ENCODE data around the gene XKR8. TPM values are rescaled to one million over a fixed set of nuclear protein-coding genes. Genes with fewer than 3 reads are reported as not detected.
"Not testable (repeated sequence)": the region's sequence is repeated elsewhere in the genome, so short reads cannot be mapped to it uniquely, and the experiment has no call there.

Gene XKR8
- polyA plus RNA-seq, 3 donors: 12.3 to 36.7 (median 25.9) TPM

DNA sequence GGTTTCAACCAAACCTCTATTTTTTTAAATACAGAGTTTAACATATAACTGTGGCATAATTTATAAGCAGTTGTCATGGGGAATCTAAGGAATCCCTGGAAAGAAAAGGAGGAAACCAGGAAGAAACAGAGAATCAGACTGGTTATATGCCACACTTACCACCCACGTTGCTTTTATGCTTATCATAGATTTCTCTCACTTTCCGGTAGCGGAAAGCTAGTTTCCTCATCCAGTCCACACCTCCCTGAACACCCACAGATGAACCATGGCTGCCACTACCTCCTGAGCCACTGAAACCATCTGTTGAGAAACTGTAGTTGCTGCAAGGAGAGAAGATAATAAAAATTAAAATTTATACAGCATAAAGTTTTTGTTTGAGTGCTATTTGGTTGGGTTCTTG lies 33.5 kb downstream of the XKR8 start:
- Histone ChIP-seq H2AFZ (ENCODE audit: insufficient read depth, low read depth, low read length, poor library complexity, severe bottlenecking) (no peak overlapping the region), H3K4me3 (replicated peaks in 1 of 3; ENCODE audit: low read depth in 2 of 3, low read length in 3 of 3) (no peak overlapping the region), H3K27me3 (ENCODE audit: control insufficient read depth in 2 of 2, insufficient read depth in 2 of 2, low read length in 2 of 2) (no peaks in the 10 kb centered on the region), H3K36me3 (replicated peaks in 1 of 2; ENCODE audit: control insufficient read depth in 1 of 2, insufficient read depth in 2 of 2, low read length in 2 of 2) (peaks cover 65 to 97% of the 10 kb centered on the region in 2 donors), H3K4me2 (replicated peaks; ENCODE audit: extremely low read depth, low read length, poor library complexity, severe bottlenecking) (no peak overlapping the region), H3K9ac (ENCODE audit: insufficient read depth, low read length, poor library complexity, severe bottlenecking) (no peak overlapping the region), H3K27ac (ENCODE audit: low read depth in 1 of 2, low read length in 2 of 2) (peak overlapping the region in 1 of 2 donors; percentile 15), H3K4me1 (ENCODE audit: control insufficient read depth in 1 of 2, insufficient read depth in 2 of 2, low read length in 2 of 2) (peaks cover 3 to 11% of the 10 kb centered on the region in 2 donors), H3K79me2 (ENCODE audit: insufficient read depth, low read length) (no peaks in the 10 kb centered on the region), H3K9me3 (replicated peaks in 1 of 2; ENCODE audit: control insufficient read depth in 1 of 2, insufficient read depth in 1 of 2, low read length in 2 of 2) (no peaks in the 10 kb centered on the region), H4K20me1 (ENCODE audit: insufficient read depth, low read length) (no peaks in the 10 kb centered on the region)
- Mint-ChIP-seq H3K27me3 (ENCODE audit: low read depth in 3 of 3) (peaks cover 0 to 2% (median 0%) of the 10 kb centered on the region in 3 donors), H3K27ac (peak overlapping the region in 6 of 7 donors; percentile 26 to 84 (median 72)), H3K9me3 (no peaks in the 10 kb centered on the region), H3K4me1 (peaks cover 15% of the 10 kb centered on the region), H3K4me3 (no peak overlapping the region), H3K36me3 (peaks cover 65 to 85% of the 10 kb centered on the region in 2 donors)
- DNase-seq: no peak
- TF ChIP-seq, protein P1, sequence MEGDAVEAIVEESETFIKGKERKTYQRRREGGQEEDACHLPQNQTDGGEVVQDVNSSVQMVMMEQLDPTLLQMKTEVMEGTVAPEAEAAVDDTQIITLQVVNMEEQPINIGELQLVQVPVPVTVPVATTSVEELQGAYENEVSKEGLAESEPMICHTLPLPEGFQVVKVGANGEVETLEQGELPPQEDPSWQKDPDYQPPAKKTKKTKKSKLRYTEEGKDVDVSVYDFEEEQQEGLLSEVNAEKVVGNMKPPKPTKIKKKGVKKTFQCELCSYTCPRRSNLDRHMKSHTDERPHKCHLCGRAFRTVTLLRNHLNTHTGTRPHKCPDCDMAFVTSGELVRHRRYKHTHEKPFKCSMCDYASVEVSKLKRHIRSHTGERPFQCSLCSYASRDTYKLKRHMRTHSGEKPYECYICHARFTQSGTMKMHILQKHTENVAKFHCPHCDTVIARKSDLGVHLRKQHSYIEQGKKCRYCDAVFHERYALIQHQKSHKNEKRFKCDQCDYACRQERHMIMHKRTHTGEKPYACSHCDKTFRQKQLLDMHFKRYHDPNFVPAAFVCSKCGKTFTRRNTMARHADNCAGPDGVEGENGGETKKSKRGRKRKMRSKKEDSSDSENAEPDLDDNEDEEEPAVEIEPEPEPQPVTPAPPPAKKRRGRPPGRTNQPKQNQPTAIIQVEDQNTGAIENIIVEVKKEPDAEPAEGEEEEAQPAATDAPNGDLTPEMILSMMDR (IDR thresholded peaks at IDR 0.05): no peak
- no CpG with 5 or more reads among the region's 3 CpGs for WGBS (ENCODE audit: insufficient coverage)
- intact Hi-C loops (cut with micrococcal nuclease): no loop called here

DNA sequence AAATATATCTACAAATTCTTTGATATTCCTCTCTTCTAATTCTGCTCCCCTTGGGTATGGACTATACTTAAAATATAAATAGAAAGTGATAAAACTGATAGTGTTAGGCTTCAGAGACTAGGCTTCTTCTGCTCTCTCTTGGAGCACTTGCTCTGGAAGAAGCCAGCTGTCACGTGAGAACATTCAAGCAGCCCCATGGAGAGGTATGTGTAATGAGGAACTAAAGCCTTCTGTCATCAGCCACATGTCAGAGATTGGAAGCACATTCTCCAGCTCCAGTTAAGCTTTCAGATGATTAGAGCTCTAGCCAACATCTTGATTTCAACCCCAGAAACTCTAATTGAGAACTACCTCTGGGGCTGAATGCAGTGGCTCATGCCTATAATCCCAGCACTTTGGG lies 34.3 kb downstream of the XKR8 start:
- no CpG with 5 or more reads among the region's 1 CpG for WGBS (ENCODE audit: insufficient coverage)
- Mint-ChIP-seq H3K4me3 (no peak overlapping the region), H3K9me3 (no peaks in the 10 kb centered on the region), H3K27me3 (ENCODE audit: low read depth in 3 of 3) (peaks cover 0 to 2% (median 0%) of the 10 kb centered on the region in 3 donors), H3K4me1 (peaks cover 15% of the 10 kb centered on the region), H3K27ac (peak overlapping the region; percentile 25 to 85 (median 51)), H3K36me3 (peaks cover 63 to 84% of the 10 kb centered on the region in 2 donors)
- Histone ChIP-seq H4K20me1 (ENCODE audit: insufficient read depth, low read length) (no peaks in the 10 kb centered on the region), H3K79me2 (ENCODE audit: insufficient read depth, low read length) (no peaks in the 10 kb centered on the region), H3K4me2 (replicated peaks; ENCODE audit: extremely low read depth, low read length, poor library complexity, severe bottlenecking) (no peak overlapping the region), H3K36me3 (replicated peaks in 1 of 2; ENCODE audit: control insufficient read depth in 1 of 2, insufficient read depth in 2 of 2, low read length in 2 of 2) (peaks cover 65 to 97% of the 10 kb centered on the region in 2 donors), H3K27ac (ENCODE audit: low read depth in 1 of 2, low read length in 2 of 2) (peak overlapping the region in 1 of 2 donors; percentile 36), H3K9ac (ENCODE audit: insufficient read depth, low read length, poor library complexity, severe bottlenecking) (no peak overlapping the region), H2AFZ (ENCODE audit: insufficient read depth, low read depth, low read length, poor library complexity, severe bottlenecking) (no peak overlapping the region), H3K27me3 (ENCODE audit: control insufficient read depth in 2 of 2, insufficient read depth in 2 of 2, low read length in 2 of 2) (no peaks in the 10 kb centered on the region), H3K4me3 (replicated peaks in 1 of 3; ENCODE audit: low read depth in 2 of 3, low read length in 3 of 3) (no peak overlapping the region), H3K9me3 (replicated peaks in 1 of 2; ENCODE audit: control insufficient read depth in 1 of 2, insufficient read depth in 1 of 2, low read length in 2 of 2) (no peaks in the 10 kb centered on the region), H3K4me1 (ENCODE audit: control insufficient read depth in 1 of 2, insufficient read depth in 2 of 2, low read length in 2 of 2) (peaks cover 3 to 11% of the 10 kb centered on the region in 2 donors)
- DNase-seq: peak; percentile 13 to 41 (median 32)
- intact Hi-C loops (cut with micrococcal nuclease): no loop called here
- TF ChIP-seq, protein P1 (IDR thresholded peaks at IDR 0.05): no peak

DNA sequence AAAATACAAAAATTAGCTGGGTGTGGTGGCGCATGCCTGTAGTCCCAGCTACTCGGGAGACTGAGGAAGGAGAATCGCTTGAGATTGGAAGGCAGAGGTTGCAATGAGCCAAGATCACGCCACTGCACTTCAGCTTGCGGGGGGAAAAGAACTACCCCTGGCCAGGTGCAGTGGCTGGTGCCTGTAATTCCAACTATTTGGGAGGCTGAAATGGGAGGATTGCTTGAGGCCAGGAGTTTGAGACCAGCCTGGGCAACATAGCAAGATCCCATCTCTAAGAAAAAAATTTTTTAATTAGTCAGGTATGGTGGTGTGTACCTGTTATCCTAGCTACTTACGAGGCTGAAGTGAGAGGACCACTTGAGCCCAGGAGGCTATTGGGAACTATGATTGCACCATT lies 34.8 kb downstream of the XKR8 start:
- H3K27ac Mint-ChIP-seq: peak overlapping the region; percentile 25 to 85 (median 51)
- H3K9me3 ChIP-seq (replicated peaks in 1 of 2; ENCODE audit: control insufficient read depth in 1 of 2, insufficient read depth in 1 of 2, low read length in 2 of 2); H3K9ac ChIP-seq (ENCODE audit: insufficient read depth, low read length, poor library complexity, severe bottlenecking); H3K27me3 Mint-ChIP-seq (ENCODE audit: low read depth in 3 of 3); H3K4me3 ChIP-seq (replicated peaks in 1 of 3; ENCODE audit: low read depth in 2 of 3, low read length in 3 of 3); intact Hi-C loops (cut with micrococcal nuclease); H4K20me1 ChIP-seq (ENCODE audit: insufficient read depth, low read length); H2AFZ ChIP-seq (ENCODE audit: insufficient read depth, low read depth, low read length, poor library complexity, severe bottlenecking); H3K9me3 Mint-ChIP-seq; H3K4me2 ChIP-seq (replicated peaks; ENCODE audit: extremely low read depth, low read length, poor library complexity, severe bottlenecking); H3K27me3 ChIP-seq (ENCODE audit: control insufficient read depth in 2 of 2, insufficient read depth in 2 of 2, low read length in 2 of 2); DNase-seq; H3K79me2 ChIP-seq (ENCODE audit: insufficient read depth, low read length); H3K4me3 Mint-ChIP-seq: not testable (repeated sequence)
- Histone ChIP-seq H3K4me1 (ENCODE audit: control insufficient read depth in 1 of 2, insufficient read depth in 2 of 2, low read length in 2 of 2) (peaks cover 3 to 11% of the 10 kb centered on the region in 2 donors), H3K36me3 (replicated peaks in 1 of 2; ENCODE audit: control insufficient read depth in 1 of 2, insufficient read depth in 2 of 2, low read length in 2 of 2) (peaks cover 64 to 97% of the 10 kb centered on the region in 2 donors), H3K27ac (ENCODE audit: low read depth in 1 of 2, low read length in 2 of 2) (peak overlapping the region in 1 of 2 donors; percentile 36)
- peaks cover 63 to 83% of the 10 kb centered on the region in 2 donors for H3K36me3 Mint-ChIP-seq
- 81% methylated on average over 4 of the region's 6 CpGs for WGBS (ENCODE audit: insufficient coverage)
- H3K4me1 Mint-ChIP-seq: peaks cover 15% of the 10 kb centered on the region
